Iris pigment epithelial cell (primary cell): Measurements from ENCODE around the gene PRR7.
A peak's percentile ranks its signal among the peaks of the same experiment; 100 is the strongest.
"Not testable (repeated sequence)": the region's sequence is repeated elsewhere in the genome, so short reads cannot be mapped to it uniquely, and the experiment has no call there.

ENCODE experiments used
- DNase-seq: peaks from one replicate; pipeline ENCODE4 v3.0.0-alpha.2; 2011; ENCODE audit warnings: low read depth

The PRR7 gene, protein sequence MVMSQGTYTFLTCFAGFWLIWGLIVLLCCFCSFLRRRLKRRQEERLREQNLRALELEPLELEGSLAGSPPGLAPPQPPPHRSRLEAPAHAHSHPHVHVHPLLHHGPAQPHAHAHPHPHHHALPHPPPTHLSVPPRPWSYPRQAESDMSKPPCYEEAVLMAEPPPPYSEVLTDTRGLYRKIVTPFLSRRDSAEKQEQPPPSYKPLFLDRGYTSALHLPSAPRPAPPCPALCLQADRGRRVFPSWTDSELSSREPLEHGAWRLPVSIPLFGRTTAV

DNA sequence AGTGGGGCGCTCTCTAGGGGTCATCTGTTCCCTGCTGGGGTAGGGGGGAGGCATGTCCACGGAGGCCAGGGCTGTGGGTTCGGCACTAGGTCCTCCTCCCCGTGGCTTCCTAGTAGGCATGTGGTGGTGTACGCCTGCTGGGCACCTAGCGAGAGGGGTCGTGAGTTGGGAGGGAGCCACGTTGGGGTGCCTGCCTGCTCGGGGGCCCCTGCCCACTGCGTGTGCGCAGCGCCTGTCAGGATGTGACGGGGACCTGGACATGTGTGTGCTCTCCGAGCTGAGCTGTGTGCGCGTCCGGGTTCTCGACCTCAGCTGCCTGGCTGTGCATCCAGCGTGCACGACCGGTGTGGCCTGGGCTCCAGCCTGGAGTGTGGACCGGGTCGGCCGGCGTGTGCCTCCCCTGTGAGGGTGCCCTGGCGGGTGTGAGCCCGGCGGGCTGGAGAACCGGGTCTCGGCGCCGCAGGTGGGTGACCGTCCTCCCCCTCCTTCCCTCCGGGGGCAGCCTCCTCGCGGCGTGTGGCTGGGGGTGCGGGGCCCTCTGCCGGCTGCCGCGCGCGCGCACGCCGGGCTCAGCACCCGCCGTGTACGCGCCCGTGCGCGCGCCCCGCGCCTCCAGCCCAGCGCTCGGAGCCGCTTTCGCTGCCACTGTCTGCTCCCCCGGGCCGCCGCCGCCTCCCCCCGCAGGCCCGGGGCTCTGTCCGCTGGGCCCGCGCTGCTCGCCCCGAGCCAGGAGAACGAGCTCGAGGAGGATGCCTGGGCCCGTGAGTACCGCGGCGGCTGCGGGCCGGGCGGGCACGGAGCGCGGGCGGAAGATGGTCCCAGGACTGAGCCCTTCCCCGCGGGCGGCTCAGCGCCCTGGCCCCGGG is at the start of gene PRR7:
Gene PRR7 (plus strand): TSS at position 615 of the 866 bp plus-strand sequence. CDS start 8,254 bp downstream, outside the sequence.
- DNase-seq: peak; percentile 74

DNA sequence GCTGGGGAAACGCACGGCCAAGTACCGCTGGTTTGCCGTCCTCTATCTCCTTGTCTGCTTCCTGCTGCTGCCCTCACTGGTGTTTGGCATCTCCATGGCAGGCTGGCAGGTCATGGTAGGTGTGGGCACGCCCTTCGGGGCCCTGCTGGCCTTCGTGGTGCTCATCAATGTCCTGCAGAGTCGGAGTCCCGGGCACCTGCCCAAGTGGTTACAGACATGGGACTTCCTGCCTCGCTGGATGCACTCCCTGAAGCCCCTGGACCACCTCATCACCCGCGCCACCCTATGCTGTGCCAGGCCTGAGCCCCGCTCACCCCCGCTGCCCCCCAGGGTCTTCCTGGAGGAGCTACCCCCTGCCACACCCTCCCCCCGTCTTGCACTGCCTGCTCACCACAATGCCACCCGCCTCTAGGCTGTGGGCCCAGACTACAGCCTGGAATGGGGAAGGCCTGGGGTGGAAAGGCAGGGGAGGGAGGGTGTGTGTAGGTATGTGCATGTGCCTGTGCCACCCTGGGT is 48.7 kb upstream of the PRR7 start:
- DNase-seq: no peak

DNA sequence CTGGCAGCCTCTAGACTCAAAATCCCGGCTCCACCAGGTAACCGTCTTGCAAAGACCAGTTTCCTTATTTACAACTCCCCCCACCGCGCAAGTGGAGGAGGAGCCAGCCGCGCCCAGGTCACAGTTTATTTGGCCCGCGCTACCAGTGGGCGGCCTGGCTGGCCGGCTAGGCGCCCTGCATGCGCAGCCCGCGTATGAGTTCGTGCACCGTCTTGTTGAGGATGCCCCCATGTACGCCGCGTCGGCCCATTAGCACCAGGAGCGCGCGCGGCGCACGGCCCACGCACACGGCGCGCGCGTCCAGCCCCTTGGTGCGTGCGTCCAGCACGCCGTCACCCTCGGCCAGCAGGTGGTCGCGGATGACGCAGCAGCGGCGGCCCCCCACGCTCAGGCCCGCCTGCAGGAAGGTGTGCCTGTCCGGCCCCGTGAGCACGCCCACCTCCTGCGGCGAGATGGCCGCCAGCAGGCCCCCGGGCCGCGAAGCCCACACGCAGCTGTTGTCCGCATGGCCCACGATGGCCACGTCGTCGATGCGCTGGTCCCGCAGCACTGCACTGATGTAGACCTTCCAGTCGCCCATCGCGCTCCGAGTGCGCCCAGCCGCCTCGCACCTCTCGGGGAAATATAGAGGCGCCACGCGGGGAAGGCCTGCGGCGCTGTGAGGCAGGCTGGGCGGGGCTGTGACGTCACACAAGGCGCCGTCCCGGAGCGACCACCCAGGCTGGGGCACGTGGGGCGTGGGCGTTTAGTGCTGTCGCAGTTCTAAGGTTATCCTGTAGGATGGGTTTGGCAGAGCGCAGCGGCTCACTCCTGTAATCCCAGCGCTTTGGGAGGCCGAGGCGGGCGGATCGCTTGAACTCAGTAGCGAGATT is 46.4 kb upstream of the PRR7 start, which contains the start of gene PFN3:
Gene PFN3 (minus strand): TSS at position 665 of the 872 bp plus-strand sequence. CDS start 85 bp downstream, at position 580.
- DNase-seq: peak; percentile 30

DNA sequence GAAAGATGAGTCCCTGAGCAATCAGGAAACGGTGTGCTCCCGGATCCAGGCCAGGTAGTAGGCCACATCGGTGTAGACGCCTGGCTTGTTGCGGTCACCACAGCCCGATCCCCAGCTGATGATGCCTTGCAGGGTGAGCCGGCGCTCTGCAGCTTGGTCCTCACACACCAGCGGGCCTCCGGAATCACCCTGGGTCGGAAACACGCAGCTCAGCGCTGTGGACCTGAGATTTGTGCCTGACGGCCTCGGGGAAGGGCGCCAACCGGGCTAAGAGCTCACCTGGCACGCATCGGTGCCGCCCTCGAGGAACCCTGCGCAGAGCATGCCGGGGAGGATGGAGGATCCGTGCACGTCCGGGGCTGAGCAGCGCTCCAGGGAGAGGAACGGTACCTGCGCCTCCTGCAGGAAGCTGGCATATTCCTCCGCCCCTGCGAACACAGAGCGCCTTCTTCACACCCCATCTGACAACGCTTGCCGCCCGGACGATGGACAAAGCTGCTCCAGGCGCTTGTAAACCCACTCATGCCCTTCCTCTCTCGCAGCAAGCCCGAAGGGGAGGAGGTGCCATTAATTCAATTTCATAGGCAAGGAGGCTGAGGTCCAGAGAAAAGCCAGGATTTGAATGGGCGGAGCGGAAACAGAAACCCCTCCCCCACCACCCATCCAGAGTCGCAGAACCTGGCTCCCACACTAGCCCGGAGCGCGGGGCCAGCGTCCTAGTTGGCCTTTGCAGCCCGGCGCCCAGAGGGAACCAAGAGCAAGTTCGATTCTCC is 44.2 kb upstream of the PRR7 start:
- peak; percentile 63 for DNase-seq

DNA sequence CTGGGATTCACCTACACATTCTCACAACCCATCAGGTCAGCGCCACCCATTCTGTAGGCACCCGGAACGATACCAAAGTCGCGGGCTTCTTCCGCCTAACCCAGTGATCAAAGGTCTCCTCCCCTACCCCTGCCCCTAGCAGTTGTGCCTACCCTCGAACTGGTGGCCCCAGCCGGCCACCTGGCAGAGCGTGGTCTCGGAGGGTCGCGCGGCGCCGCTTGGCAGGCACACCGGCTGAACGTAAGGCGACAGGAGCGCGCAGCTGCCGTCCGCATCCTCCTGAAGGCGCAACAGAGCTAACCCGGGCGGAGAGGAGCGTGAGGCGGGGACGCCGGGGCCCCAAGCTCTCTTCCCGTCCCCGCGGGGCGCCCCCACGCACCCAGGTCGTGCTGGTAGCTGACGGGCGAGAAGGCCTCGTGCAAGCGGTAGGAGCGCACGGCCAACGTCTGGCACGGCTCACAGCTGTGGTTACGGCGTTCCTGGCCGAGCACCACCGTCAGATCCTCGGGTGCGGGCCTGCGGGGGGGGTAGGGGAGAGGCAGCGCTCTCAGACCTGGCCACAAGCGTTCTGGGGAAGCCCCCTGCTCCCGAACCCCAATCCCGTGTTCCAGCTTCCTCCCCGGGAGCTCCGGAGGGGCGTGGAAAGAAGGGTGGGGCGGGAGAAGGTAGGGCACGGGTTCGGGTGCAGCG is 43.4 kb upstream of the PRR7 start:
- DNase-seq: peak; percentile 35

DNA sequence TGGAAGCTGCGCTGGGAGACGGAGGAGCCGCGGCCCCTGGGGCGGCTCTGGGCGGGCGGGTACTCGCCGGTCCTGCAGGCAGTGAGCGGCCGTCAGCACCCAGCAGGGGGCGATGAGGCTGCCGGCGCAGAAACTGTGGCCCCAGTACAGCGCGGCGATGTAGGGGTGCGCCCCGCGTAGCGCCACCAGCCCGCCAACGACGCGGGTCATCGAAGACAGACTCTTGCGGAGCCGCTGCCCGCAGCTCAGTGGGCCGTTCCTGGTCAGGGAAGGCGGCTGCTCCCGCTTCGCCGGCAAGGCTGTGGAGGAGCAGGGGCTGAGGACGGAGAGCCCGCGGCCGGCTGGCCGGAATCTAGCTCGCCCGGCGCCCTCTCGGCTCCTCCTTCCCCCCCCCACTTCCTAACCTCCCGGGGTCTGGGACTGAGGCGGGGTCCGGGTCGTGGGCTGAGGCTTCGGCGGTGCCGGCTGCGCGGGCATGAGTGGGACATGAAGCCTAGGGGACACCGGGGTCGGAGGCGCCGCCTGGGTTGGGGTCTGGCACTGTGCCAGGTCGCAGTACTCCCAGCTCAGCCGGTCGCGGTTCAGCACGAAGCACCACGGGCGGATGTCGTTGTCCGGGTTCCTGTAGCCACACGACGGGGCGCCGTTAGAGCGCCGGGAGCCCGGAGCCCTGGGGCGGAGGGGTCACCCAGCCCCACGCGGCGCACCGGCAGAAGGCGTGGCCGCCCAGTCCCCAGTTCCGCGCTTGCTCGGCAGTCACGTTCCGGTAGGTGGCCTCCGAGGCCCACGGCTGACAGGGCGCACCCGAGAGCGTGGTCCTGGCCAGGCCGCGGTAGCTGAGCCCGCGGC is 42.6 kb upstream of the PRR7 start:
- peak; percentile 74 for DNase-seq

DNA sequence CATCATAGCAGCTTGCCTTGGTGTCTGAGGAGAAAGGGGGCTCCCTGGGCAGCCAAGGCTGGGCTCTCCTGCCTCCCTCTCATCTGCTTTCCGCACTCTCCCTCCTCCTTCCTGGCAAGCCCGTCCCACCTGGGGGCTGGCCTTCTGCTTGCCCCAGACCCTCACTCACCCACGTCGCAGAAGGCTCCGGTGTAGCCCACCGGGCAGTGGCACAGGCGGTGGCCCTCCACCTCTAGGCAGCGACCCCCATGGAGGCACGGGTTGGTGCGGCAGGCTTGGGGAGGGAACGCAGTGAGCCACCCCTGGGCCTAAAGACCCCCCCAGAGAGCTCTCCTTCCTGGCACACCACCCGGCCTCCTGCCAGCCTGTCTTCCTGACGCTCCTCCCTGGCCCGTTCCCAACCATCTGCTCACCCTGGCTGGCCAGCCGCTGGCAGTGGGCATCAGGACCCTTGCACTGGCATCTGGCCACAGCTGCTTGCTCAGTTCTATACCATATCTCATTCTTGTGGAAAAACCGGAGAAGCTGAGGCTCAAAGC is 41.9 kb upstream of the PRR7 start:
- DNase-seq: no peak

DNA sequence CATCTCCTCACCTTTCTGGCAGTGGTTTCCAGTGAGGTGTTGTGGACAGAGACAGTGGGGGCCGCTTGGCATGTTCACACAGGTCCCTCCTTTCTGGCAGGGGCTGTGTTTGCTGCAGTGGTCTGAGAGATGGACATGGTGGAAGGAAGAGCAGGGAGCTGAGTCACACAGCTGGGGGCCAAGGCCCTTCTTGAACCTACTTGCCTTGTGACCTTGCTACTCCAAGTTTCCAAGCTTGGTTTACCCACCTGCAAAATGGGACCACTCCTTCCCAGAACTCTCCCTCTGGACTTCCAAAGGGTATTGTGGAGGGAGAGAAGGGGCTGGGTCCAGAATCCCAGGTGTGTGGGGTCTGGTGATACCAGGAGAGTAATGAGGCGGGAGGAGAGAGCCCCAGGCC is 41.3 kb upstream of the PRR7 start:
- DNase-seq: no peak

DNA sequence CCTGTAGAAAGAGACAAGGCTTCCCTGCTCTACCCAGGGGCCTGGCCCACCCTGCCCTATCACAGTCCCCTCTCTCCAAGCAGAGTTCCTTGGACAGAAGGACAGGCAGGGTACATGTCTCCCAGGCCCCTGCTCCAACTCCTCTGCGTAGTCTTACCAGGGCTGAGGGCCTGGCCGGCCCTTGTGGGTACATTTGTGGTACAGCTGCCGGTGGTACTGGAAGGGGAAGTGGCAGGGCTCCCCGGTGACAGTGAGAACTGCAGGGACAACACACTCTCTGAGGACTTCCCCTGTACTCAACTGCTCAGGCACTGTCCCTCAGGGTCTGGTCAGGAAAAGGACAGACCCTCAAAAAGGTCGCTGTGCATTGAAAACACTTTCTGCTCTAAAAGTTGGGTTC is 40.8 kb upstream of the PRR7 start:
- no peak for DNase-seq

DNA sequence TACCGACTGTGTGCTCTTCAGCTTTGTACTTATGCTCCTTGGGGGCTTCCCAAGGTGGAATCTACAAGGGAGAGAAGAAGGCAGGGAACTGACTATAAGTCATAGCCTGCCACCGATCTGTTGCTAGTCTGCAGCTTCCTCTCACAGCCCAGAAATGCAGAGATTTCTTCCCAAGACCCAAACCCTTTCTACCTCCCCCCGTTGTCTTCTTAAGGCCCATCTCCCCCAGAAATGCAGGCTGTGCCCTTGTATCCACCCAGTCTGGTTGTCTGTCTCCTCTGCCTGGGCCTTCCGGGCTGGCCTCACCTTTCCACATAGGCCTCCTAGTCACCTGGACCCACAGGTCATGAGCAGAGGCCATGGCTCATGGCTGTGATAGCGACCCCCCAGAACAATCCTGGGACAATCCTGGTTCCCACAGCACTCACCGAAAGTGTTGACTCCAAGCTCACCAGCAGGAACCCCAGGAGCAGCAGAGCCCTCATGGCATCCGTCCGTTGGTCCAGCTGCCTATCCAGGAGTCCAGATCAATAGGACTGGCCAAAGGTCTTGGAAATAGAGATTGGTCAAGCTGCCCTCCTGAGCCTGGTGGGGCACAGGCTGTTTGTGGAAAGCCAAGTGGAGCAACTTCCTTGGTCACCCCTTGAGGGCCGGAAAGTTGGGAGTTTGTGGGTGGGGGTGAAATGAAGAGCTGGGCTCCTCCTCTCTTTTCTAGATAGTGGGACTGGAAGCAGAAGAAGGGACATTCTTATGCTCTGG is 37.4 kb upstream of the PRR7 start, which contains the start of gene F12:
Gene F12 (minus strand): TSS at position 522 of the 759 bp plus-strand sequence. CDS start 37 bp downstream, at position 485.
- no peak for DNase-seq

DNA sequence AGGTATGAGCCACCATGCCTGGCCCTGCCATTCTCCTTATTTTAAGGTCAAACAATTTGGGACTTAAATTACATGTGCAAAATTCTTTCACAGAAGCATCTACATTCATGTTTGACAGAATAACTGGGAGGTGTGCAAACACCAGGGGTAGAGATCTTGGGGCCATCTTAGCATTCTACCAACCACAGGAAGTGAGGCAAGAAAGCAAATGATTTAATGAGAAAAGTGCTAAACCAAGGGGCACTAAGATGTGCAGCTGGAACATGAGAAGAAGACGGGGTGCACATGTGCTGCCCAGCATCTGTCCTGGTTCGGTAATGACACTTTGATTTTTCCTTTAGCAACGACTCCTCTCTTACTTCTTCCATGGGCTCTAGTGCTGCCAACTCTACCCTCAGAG is 36.0 kb upstream of the PRR7 start:
- no peak for DNase-seq

DNA sequence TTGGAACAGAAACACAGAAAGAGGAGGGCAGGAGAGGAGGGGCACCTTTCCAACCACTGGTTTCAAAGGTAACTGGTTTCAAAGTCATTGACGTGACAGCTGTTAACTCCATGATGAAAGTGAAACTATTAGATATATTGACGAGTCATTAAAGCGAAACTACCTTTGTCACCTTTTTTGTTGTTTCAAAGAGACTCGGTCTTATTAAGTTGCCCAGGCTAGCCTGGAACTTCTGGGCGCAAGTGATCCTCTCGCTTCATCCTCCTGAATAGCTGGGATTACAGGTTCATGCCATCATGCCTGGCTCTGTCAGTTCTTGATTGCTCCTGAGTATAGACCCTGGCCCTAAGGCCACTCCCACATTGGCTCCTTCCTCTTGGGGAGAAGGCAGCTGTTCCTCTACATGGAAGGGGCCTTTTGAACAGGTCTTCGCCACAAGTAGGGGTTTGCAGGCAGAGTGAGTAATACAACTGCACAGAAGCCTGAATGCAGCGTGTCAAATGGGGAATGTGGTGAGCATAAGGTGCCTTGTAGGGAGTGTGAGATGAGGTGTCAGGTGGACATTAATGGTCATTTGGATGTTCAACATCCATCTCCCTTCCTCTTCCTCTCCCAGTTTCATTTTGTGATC is 33.9 kb upstream of the PRR7 start:
- no peak for DNase-seq

DNA sequence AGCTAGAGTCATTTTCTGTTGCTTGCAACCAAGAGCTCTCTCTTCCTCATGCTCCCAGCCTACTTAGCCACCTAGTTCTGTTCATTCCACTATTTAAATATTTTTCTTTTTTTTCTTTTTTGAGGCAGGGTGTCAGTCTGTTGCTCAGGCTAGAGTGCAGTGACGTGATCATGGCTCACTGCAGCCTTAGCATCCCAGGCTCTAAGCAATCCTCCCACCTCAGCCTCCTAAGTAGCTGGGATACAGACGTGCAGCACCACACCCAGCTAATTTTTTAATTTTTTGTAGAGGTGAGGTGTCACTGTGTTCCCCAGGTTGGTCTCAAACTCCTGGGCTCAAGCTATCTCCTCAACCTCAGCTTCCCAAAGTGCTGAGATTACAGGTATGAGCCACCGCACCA is 32.1 kb upstream of the PRR7 start:
- no peak for DNase-seq

DNA sequence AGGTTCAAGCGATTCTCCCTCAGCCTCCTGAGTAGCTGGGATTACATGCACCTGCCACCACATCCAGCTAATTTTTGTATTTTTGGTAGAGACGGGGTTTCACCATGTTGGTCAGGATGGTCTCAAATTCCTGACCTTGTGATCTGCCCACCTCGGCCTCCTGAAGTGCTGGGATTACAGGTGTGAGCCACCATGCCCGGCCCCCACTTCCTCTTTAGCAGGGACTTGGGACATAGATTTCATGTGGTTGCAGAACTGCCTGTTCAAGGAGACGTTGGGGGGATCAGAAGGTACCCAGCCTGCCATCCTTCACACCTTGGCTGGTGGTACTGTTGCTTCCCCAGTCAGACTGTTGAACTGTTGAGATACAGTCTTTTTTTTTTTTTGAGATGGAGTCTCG is 29.5 kb upstream of the PRR7 start:
- DNase-seq: not testable (repeated sequence)

DNA sequence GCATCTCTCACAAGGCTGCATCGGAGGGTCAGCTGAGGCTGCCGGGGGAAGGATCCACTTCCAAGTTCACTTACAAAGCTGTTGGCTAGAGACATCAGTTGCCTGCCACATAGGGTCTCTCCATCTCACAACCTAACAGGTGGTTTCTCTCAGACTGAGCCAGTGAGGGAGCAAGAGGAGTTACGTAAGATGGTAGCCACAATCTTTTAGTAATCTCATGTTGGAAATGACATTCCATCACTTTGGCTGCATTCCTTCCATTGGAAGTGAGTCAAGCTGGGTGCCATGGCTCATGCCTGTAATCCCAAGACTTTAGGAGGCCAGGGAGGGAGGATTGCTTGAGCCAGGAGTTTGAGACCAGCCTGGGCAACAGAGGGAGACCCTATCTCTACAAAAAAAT is 27.6 kb upstream of the PRR7 start:
- peak; percentile 58 for DNase-seq

DNA sequence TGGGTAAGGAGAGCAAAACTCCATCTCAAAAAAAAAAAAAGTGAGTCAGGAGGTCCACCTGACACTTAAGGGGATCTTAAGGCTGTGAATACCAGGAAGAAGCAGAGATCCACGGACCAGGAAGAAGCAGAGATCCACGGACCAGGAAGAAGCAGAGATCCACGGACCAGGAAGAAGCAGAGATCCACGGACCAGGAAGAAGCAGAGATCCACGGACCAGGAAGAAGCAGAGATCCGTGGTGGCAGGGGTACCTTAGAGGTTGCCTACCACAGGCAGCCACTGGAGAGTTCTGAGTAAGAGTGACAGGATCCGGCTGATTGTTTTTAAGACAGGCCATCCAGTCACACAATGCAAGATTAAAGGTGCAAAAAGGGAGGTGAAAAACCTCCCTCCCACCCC is 26.1 kb upstream of the PRR7 start:
- not testable (repeated sequence) for DNase-seq

DNA sequence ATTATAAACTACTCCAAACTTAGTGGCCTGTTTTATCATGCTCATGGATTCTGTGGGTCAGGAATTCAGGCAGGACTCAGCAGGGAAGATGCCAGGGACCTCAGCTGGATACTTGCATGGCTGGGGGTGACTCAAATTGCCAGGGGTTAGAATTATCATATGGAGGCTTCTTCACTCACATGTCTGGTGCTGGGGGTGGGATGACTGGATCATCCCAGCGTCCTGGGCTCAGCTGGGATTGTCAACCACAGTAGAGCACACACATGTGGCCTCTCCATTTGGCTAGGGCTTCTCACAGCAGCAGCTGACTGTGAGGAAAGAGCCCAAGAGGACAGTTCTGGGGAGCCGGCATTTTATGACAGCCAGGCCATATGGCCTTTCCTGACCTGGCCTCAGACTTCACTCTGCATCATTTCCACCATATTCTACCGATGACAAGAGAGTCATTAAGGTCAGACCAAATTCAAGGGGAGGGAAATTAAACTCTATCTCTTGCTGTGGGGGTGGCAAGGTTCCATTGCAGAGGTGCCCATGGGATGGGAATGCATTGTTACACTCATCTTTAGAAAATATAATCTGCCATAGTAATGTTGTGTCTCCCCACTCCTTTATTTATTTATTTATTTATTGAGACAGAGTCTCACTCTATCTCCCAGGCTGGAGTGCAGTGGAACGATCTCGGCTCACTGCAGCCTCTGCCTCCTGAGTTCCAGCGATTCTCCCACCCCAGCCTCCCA is 25.4 kb upstream of the PRR7 start:
- DNase-seq: no peak
